Skeletal muscle satellite cell (primary cell): ENCODE results near the gene ITGB5.

ENCODE experiments used
- H3K27me3 ChIP-seq: 2 replicates; pipeline ENCODE4 v1.7.0; 2013; ENCODE audit warnings: low read length; ENCODE audit not compliant: control insufficient read depth, insufficient read depth
- H3K36me3 ChIP-seq: 2 replicates; pipeline ENCODE4 v1.7.0; 2013; ENCODE audit warnings: mild to moderate bottlenecking, control low read depth, low read length; ENCODE audit not compliant: insufficient read depth
- H3K4me1 ChIP-seq: 2 replicates; pipeline ENCODE4 v1.7.0; 2013; ENCODE audit warnings: low read length; ENCODE audit not compliant: control insufficient read depth, insufficient read depth
- H3K4me2 ChIP-seq: 2 replicates; pipeline ENCODE4 v1.7.0; 2013; ENCODE audit warnings: mild to moderate bottlenecking, low read length
- H3K4me3 ChIP-seq: 2 replicates; pipeline ENCODE4 v1.7.0; 2013; ENCODE audit warnings: low read length
- H3K9ac ChIP-seq: 2 replicates; pipeline ENCODE4 v1.7.0; 2013; ENCODE audit warnings: mild to moderate bottlenecking, low read depth, low read length, moderate library complexity
- H3K9me3 ChIP-seq: replicated peaks from 2 replicates; pipeline ENCODE4 v1.7.0; 2013; ENCODE audit warnings: mild to moderate bottlenecking, control low read depth, low read length

Gene ITGB5

DNA sequence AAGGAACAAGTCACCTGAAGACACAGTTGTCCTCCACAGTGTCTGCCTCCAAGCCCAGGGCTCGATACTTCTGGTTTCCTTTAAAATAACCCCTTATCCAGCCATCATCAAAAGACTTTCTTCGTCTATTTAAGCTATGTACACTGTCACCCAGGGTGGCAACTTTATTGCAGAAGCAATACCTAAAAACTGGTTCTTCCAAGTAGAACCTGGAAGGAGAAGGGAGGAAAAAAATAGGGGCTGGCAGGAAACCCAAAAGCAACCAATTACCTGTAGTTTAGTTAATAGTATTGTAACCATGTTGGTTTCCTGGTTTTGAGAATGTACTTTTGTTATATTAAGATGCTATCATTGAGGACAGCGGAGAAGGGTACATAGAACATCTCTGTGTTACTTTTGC, 33.7 kb downstream of the ITGB5 start:
- no peaks in the 10 kb centered on the region for H3K9me3 ChIP-seq
- no peak overlapping the region for H3K4me2 ChIP-seq
- peaks cover 46% of the 10 kb centered on the region for H3K36me3 ChIP-seq
- H3K27me3 ChIP-seq = no peaks in the 10 kb centered on the region
- H3K4me3 ChIP-seq = no peak overlapping the region
- H3K9ac ChIP-seq = no peak overlapping the region
- H3K4me1 ChIP-seq = peaks cover 46% of the 10 kb centered on the region

DNA sequence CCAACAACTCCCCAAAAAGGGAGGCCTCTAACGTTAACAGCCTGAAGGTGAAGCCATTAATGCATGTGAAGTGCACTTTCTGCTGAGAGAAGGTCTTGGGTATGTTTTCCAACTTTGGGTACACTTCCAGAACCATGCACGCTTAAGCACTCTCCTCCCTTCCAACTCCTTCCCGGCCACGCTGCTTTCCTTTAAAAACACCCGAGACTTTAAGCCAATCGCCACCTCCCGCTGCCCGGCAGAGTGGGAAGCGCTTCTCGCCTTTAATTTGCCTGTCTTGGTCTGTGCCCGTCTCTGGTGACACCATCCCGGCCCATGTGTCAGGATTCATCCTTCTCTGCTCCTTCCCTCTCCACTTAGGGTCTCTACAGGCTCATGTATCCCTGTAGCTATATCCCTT, 35.3 kb downstream of the ITGB5 start:
- Histone ChIP-seq H3K9ac (no peak overlapping the region), H3K36me3 (peaks cover 56% of the 10 kb centered on the region), H3K27me3 (no peaks in the 10 kb centered on the region), H3K4me1 (peaks cover 30% of the 10 kb centered on the region), H3K9me3 (no peaks in the 10 kb centered on the region), H3K4me3 (no peak overlapping the region), H3K4me2 (no peak overlapping the region)

DNA sequence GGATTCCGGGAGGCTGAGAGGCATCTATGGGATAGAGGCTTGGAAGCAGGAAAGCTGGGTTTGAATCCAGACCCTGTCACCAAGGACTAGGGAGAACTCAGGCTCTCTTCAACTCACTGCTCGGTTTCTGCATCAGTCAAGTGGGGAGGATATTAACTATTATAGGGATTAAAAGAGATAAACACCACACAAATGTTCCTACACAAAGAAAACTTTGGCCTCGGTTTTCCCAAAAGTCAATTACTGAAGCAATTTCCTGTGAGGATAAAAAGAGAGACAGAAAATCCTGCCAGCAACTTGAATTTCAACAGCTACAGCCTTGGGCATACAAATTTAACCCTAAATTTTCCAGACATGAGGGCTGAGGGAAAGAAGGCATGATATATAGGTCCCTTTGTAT, 36.0 kb downstream of the ITGB5 start:
- H3K4me2 ChIP-seq = peak overlapping the region; percentile 6
- H3K9me3 ChIP-seq = no peaks in the 10 kb centered on the region
- H3K4me1 ChIP-seq = peaks cover 31% of the 10 kb centered on the region
- no peaks in the 10 kb centered on the region for H3K27me3 ChIP-seq
- H3K36me3 ChIP-seq = peaks cover 53% of the 10 kb centered on the region
- H3K4me3 ChIP-seq = no peak overlapping the region
- H3K9ac ChIP-seq = peak overlapping the region; percentile 45

DNA sequence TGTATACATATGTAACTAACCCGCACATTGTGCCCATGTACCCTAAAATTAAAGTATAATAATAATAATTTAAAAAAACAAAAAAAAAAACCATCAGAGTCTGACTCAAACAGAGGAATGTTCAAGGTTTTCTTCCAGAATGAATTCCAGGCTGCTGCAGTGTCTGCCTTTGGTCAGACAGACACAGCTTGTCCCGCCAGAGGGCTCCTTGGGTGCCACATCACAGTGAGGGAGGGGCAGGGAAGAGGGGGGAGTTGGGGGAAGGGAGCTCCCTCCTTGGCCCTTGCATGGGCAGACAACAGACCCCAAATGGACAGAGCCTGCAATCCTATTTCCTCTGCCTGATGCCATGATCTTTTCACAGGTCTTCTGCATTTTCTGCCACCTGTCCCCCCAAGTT, 36.5 kb downstream of the ITGB5 start:
- peaks cover 36% of the 10 kb centered on the region for H3K4me1 ChIP-seq
- H3K4me2 ChIP-seq = peak overlapping the region; percentile 6
- no peak overlapping the region for H3K4me3 ChIP-seq
- H3K9me3 ChIP-seq = no peaks in the 10 kb centered on the region
- peak overlapping the region; percentile 45 for H3K9ac ChIP-seq
- H3K27me3 ChIP-seq = no peaks in the 10 kb centered on the region
- peaks cover 48% of the 10 kb centered on the region for H3K36me3 ChIP-seq

DNA sequence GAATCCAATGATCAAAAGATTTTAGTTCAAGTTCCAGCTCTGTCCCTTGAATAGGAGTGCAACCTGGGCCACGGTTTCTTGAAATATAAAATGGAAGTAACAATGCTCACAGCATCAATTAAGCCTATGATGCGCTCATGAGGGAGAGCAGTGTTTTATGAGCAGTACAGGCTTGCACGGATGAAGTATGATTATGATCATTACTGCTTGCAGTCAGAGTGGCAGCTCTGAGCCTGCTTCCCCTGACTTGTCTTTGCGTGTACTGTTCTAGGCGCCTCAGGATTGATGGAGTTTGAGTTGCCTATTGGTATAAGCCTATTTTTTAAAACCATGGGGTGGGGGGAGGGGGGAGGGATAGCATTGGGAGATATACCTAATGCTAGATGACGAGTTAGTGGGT, 37.0 kb downstream of the ITGB5 start:
- Histone ChIP-seq H3K4me3 (peak overlapping the region; percentile 5), H3K27me3 (no peaks in the 10 kb centered on the region), H3K36me3 (peaks cover 44% of the 10 kb centered on the region), H3K4me2 (peak overlapping the region; percentile 26), H3K9ac (peak overlapping the region; percentile 8), H3K4me1 (peaks cover 40% of the 10 kb centered on the region), H3K9me3 (no peaks in the 10 kb centered on the region)

DNA sequence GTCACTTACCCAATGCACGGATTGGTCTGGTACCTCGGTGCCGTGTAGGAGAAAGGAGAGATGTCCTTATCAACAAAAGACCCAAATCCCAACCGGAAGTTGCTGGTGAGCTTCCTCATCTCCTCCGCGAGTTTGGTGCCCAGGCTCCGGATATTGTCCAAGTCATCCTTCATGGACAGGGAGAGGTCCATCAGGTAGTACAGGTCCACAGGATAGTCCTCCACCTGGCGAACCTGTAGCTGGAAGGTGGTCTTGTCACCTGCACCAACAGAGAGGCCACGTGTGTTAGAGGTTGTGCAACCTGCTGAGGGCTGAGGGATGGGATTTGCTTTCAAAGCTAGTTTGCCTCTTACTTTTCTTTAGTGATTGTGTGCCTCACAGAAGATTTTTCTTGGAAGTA, 38.9 kb downstream of the ITGB5 start:
- peaks cover 30% of the 10 kb centered on the region for H3K36me3 ChIP-seq
- H3K27me3 ChIP-seq = no peaks in the 10 kb centered on the region
- H3K9me3 ChIP-seq = no peaks in the 10 kb centered on the region
- no peak overlapping the region for H3K4me3 ChIP-seq
- no peak overlapping the region for H3K4me2 ChIP-seq
- no peak overlapping the region for H3K9ac ChIP-seq
- peaks cover 50% of the 10 kb centered on the region for H3K4me1 ChIP-seq

DNA sequence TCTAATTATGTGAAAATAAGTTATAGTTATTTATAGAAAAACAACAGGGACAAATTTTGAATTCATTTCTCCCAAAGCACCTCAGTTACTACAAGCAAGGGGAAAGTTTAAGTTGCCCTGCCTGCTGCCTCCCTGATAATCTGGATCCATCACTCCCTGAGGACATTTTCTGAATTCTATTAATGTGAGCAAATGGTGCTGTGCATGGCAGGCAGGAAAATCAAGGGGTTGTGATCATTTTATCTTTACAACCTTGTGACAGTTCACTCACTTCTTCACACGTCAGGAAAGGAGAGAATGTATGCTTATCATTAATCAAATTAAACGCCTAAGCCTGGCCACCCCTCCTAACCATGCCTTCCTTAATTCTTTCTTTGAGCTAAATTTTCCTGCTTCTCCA, 39.3 kb downstream of the ITGB5 start:
- Histone ChIP-seq H3K36me3 (peaks cover 31% of the 10 kb centered on the region), H3K9me3 (no peaks in the 10 kb centered on the region), H3K4me2 (no peak overlapping the region), H3K27me3 (no peaks in the 10 kb centered on the region), H3K4me1 (peaks cover 50% of the 10 kb centered on the region), H3K4me3 (no peak overlapping the region), H3K9ac (no peak overlapping the region)

DNA sequence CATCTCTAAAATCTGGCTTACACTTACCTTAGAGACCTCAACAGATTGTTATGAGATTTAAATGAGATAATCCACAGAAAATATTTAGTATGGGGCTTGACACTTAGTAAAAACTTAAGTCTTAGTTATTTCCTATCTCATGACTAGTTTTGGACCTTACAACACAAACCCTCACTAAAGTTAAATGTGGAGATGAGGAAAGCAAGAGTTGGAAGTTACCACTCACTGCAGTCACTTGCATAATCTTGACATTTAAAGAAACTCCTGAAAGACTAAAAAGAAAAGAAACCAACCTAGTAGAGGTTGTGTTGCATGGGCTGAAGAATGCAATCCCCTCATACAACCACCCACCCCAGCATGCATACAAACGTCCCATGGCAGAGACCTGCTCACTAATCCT, 40.1 kb downstream of the ITGB5 start:
- Histone ChIP-seq H3K9ac (no peak overlapping the region), H3K4me1 (peaks cover 49% of the 10 kb centered on the region), H3K4me2 (no peak overlapping the region), H3K4me3 (no peak overlapping the region), H3K9me3 (no peaks in the 10 kb centered on the region), H3K27me3 (no peaks in the 10 kb centered on the region), H3K36me3 (peaks cover 39% of the 10 kb centered on the region)

DNA sequence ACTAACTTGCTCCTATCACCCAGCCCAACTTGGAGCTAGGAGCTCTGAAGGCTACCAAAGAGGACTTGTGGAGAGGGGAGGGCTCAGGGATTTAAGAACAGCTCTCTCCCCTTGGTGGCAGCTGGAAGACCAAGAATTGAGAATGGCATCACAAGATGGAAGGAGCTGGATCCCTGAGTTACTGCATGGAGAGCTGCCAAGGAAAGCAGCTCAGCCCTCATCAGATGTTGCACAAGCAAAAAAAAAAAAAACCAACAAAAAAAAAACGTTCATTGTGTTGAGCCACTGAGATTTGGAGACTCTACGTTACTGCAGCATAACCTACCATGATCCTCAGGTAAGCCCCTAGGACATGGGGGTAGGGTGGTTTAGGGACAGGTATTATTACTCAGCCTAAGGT, 41.0 kb downstream of the ITGB5 start:
- H3K9ac ChIP-seq = peak overlapping the region; percentile 23
- peaks cover 41% of the 10 kb centered on the region for H3K4me1 ChIP-seq
- H3K9me3 ChIP-seq = no peaks in the 10 kb centered on the region
- H3K4me2 ChIP-seq = peak overlapping the region; percentile 46
- no peaks in the 10 kb centered on the region for H3K27me3 ChIP-seq
- H3K36me3 ChIP-seq = peaks cover 48% of the 10 kb centered on the region
- H3K4me3 ChIP-seq = peak overlapping the region; percentile 5

DNA sequence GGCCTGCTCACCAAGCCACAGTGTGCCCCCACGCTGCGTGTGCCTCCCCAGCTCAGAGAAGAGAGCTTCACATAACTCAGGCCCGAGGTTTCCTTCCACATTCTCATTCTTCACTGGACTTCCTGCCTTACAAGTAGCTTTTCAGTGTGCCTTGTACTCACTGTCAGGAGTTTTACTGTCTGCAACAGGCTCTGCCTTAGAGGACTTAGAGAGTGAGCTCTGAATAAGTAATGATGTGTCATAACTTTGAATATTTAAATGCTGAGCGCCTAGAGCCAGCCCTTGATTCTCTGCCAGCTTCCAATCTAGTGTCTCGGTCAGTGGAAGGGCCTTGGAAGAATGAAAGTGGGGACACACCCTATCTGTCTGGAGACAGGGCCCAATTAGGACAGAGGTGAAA, 41.8 kb downstream of the ITGB5 start:
- Histone ChIP-seq H3K4me3 (peak overlapping the region; percentile 5), H3K27me3 (no peaks in the 10 kb centered on the region), H3K9me3 (no peaks in the 10 kb centered on the region), H3K36me3 (peaks cover 52% of the 10 kb centered on the region), H3K4me1 (peaks cover 33% of the 10 kb centered on the region), H3K9ac (peak overlapping the region; percentile 48), H3K4me2 (peak overlapping the region; percentile 46)

DNA sequence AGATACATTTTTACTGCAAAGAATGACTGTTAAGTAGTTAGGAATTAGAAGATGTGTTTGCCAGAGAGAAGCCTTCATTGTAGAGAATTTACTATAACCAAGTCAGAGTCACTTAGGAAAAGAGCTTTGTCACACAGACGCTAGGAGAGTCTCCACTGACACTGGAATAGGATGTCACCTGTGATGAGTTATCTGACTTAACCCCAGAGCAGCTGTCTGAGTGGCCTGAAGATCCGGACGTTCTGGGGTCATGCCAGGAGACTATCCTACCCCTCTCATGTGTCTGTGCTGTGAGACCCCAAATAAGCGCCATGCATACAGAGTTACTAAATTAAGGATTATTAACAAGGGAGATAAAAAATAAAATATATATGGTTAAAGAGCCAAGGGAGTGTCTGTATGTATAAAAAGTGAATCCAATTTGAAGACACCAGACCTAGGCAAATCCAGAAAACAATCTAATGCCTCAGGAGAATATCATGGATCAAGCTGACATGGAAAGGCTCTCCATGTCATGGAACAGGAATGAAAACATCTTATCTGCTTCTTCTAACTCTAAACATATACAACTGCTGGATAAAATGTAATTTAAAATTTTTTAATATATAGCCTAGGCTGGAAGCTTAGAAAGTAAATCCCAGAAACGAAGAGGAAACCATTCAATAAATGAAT, 43.5 kb downstream of the ITGB5 start:
- peaks cover 62% of the 10 kb centered on the region for H3K36me3 ChIP-seq
- no peak overlapping the region for H3K9ac ChIP-seq
- H3K4me2 ChIP-seq = no peak overlapping the region
- H3K27me3 ChIP-seq = no peaks in the 10 kb centered on the region
- no peak overlapping the region for H3K4me3 ChIP-seq
- H3K9me3 ChIP-seq = no peaks in the 10 kb centered on the region
- H3K4me1 ChIP-seq = peaks cover 30% of the 10 kb centered on the region

DNA sequence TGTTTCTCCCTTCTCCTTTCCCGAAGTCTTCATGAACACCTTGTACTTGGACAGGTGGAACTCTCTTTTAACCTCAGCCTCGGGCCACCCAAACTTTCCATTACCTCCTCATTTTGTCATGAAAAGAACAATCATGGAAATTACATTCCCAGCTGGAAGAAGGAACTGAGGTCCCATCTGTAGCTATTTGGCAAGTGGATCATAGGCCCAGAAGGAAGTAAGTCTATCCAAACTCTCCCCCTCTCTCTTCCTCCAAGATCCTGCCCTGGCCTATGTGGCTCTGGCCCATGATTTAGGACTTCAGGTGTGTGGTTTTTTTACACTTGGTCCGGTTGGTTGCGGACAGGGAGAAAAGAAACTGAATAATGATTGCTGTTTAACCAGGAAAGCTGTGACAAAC, 44.1 kb downstream of the ITGB5 start:
- Histone ChIP-seq H3K4me3 (no peak overlapping the region), H3K36me3 (peaks cover 57% of the 10 kb centered on the region), H3K4me1 (peaks cover 34% of the 10 kb centered on the region), H3K9me3 (no peaks in the 10 kb centered on the region), H3K9ac (no peak overlapping the region), H3K4me2 (no peak overlapping the region), H3K27me3 (no peaks in the 10 kb centered on the region)
